Heart left ventricle (tissue), 16 donors: ENCODE results near the gene USP32. TPM values are rescaled to one million over a fixed set of nuclear protein-coding genes. Genes with fewer than 3 reads are reported as not detected.

ENCODE experiments used
- ATAC-seq, 4 donors: fragments of 200-7000 bp; cut with Tn5 transposase; one replicate each; pipeline ENCODE4 v1.9.1; 2020 to 2022; ENCODE audit warnings: moderate library complexity in 4 of 4, mild to moderate bottlenecking in 3 of 4, moderate number of reproducible peaks in 1 of 4
- DNase-seq, 5 donors: peaks; one replicate each; pipeline ENCODE4 v3.0.0-alpha.2; 2020
- H3K27ac ChIP-seq, 12 donors: fragments of 200-600 bp; sonication (generic) in 4 of 12; one replicate each; pipeline versions ENCODE4 v1.5.0 to v1.8.0; 2016 to 2022; ENCODE audit warnings: mild to moderate bottlenecking in 2 of 12
- H3K27me3 ChIP-seq, 9 donors: fragments of 200-600 bp; sonication (generic) in 2 of 9; one replicate each; pipeline versions ENCODE4 v1.5.1 to v1.8.0; 2016 to 2022; ENCODE audit warnings: mild to moderate bottlenecking in 3 of 9
- H3K36me3 ChIP-seq, 9 donors: fragments of 200-600 bp; sonication (generic) in 2 of 9; one replicate each; pipeline versions ENCODE4 v1.5.0 to v1.8.0; 2018 to 2022; ENCODE audit warnings: mild to moderate bottlenecking in 2 of 9
- H3K4me1 ChIP-seq, 12 donors: fragments of 200-600 bp; sonication (generic) in 4 of 12; one replicate each; pipeline versions ENCODE4 v1.5.0 to v1.8.0; 2016 to 2022; ENCODE audit warnings: mild to moderate bottlenecking in 3 of 12
- H3K4me3 ChIP-seq, 12 donors: fragments of 200-600 bp; sonication (generic) in 4 of 12; one replicate each; pipeline versions ENCODE4 v1.5.0 to v1.8.0; 2017 to 2022; ENCODE audit warnings: mild to moderate bottlenecking in 9 of 12, moderate library complexity in 4 of 12
- H3K9me3 ChIP-seq, 12 donors: fragments of 200-600 bp; sonication (generic) in 4 of 12; one replicate each; pipeline versions ENCODE4 v1.5.0 to v1.8.0; 2016 to 2022; ENCODE audit warnings: mild to moderate bottlenecking in 1 of 12
- POLR2A ChIP-seq, 2 donors: fragments of 450-650 bp; IDR thresholded peaks; one replicate each; pipeline ENCODE4 v1.6.1; 2017; ENCODE audit warnings: antibody characterized with exemption in 2 of 2, mild to moderate bottlenecking in 2 of 2, moderate library complexity in 2 of 2
- WGBS, 4 donors: extraction: QIAGEN DNeasy Blood & Tissue Kit in 2 of 4; methylation state at CpG; one replicate each; pipeline versions ENCODE4 v1.1.5 to v1.1.7; 2013 to 2018; 5-methylcytosine and 5-hydroxymethylcytosine counted together
- intact Hi-C, 10 donors: fragments of 100-400 bp; cut with DNase I; formaldehyde crosslinking; loops; one replicate each; pipeline versions ENCODE4 v1.11.1 to v1.14.2; 2022
- polyA plus RNA-seq, 2 donors: library from polyadenylated mRNA; stranded (reverse); fragments of 200-250 nt; gene quantifications; one replicate each; pipeline ENCODE4 v1.2.3, GENCODE V29; 2013
- total RNA-seq, 9 donors: library from RNA; depleted of rRNA in 2 of 9; stranded (reverse); fragments of >200 nt in 2 of 9; fragmentation: NEBNext Ultra II Directional in 3 of 9; extraction: Animal tissue kit (Norgen Biotek cat#: 25700) in 3 of 9; gene quantifications; one replicate each; pipeline versions ENCODE4 v1.1.0 to v1.2.4, GENCODE V29; 2016 to 2023
- TF ChIP-seq, protein P1 (sequence below), 12 donors: fragments of 200-600 bp; sonication (generic) in 4 of 12; IDR thresholded peaks; one replicate each; pipeline versions ENCODE4 v1.5.0 to v1.8.0; 2018 to 2022; ENCODE audit warnings: antibody characterized with exemption in 12 of 12, mild to moderate bottlenecking in 5 of 12
- donor health status: ischemic (EF 13 %, LVEDD 7.1; RV severe dilation, severe dysfunction).
- donor health status: healthy with polysubstance abuse.
- donor health status: DM: no; HTN: yes; CAD: no.
- donor health status: DM: no; HTN: no; CAD: no.
- donor health status: ischemic (EF 25% LVEDD 6.9; RV normal size, moderate dysfunction).
- donor health status: ischemic (EF 25% LVEDD 5.7; RV mildly dilated, moderate dysfunction).
- donor health status: healthy.
- donor health status: DM: yes; HTN: yes; CAD: no.
- donor health status: ischemic (EF 35%, LVEDD 5.7; RV mildly dilated, moderate dysfunction).
- donor health status: nonischemic (EF 11% LVEDD 7.7; RV severe dilation, severe dysfunction).
- donor health status: DM: yes; HTN: yes; CAD: no.
- donor health status: PGD.
- donor health status: ischemic (EF 29% LVEDD 5.4; RV normal size, mild dysfunction).
- donor health status: nonischemic (EF 23%, LVEDD 6.1; RV moderate dilation, normal function).

The USP32 gene
- total and polyA plus RNA-seq, 11 donors: 9.8 to 50.0 (median 30.3) TPM

DNA sequence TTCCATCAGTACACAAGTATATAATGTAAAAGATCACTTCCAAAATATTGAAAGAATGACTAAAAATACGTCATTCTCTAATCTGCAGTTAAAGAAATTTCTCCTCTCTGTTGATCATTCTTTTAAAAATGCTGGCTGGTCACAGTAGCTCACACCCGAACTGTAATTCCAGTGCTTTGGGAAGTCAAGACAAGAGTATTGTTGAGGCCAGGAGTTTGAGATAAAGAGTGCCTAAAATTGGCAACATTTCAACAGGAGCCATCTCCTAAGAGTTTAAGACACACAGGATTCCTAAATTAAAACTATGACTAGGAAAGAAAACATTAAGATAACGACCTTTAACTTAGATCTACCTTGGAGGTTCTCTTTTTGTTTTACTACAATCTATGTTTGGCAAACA is 4.5 kb upstream of the USP32 start:
- no peak for ATAC-seq
- H3K27me3 ChIP-seq: no peaks in the 10 kb centered on the region
- DNase-seq: no peak
- H3K4me1 ChIP-seq: peaks cover 0 to 60% (median 0%) of the 10 kb centered on the region in 12 donors
- no peak overlapping the region for H3K4me3 ChIP-seq
- no peaks in the 10 kb centered on the region for H3K36me3 ChIP-seq
- H3K27ac ChIP-seq: no peak overlapping the region
- H3K9me3 ChIP-seq: no peaks in the 10 kb centered on the region
- intact Hi-C loops: no loop called here
- WGBS, 4 donors: 57 to 74% (median 66%) methylated on average over 3 of the region's 3 CpGs
- TF ChIP-seq POLR2A (IDR thresholded peaks at IDR 0.05): no peak
- TF ChIP-seq, protein P1, sequence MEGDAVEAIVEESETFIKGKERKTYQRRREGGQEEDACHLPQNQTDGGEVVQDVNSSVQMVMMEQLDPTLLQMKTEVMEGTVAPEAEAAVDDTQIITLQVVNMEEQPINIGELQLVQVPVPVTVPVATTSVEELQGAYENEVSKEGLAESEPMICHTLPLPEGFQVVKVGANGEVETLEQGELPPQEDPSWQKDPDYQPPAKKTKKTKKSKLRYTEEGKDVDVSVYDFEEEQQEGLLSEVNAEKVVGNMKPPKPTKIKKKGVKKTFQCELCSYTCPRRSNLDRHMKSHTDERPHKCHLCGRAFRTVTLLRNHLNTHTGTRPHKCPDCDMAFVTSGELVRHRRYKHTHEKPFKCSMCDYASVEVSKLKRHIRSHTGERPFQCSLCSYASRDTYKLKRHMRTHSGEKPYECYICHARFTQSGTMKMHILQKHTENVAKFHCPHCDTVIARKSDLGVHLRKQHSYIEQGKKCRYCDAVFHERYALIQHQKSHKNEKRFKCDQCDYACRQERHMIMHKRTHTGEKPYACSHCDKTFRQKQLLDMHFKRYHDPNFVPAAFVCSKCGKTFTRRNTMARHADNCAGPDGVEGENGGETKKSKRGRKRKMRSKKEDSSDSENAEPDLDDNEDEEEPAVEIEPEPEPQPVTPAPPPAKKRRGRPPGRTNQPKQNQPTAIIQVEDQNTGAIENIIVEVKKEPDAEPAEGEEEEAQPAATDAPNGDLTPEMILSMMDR (IDR thresholded peaks at IDR 0.05): no peak

DNA sequence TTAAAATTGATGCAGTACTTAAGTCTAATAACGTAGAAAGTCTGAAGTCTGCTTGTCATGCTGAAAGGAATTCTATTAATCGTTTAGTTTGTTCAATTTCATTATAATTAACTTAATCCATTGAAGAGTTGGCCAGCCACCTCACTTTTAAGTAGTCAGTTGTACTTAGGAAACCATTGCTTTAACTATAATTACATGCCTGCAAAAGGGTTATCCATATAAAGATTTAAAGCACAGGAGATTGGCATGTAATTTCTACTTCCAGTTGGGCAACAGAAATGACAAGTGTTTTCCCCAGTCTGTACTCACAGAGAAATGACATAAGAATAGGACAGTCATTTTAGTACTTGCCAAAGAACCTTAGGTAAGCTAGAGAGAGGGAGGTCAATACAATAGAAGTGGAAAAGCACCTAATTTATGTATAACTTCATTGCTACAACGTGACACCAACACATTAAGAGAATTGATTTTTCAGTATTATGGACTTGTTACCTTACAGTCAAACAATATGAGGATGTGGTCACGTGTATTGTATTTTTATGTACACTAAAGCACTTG is 3.7 kb upstream of the USP32 start:
- ATAC-seq (no peak), DNase-seq (no peak)
- Histone ChIP-seq H3K36me3 (no peaks in the 10 kb centered on the region), H3K27me3 (no peaks in the 10 kb centered on the region), H3K9me3 (no peaks in the 10 kb centered on the region), H3K4me1 (peaks cover 0 to 66% (median 6%) of the 10 kb centered on the region in 12 donors), H3K4me3 (no peak overlapping the region), H3K27ac (peak overlapping the region in 1 of 12 donors; percentile 44)
- no peak for TF ChIP-seq POLR2A (IDR thresholded peaks at IDR 0.05)
- TF ChIP-seq, protein P1 (IDR thresholded peaks at IDR 0.05): no peak
- intact Hi-C loops: no loop called here
- 88 to 90% (median 89%) methylated on average over 4 of the region's 4 CpGs for WGBS, 4 donors

DNA sequence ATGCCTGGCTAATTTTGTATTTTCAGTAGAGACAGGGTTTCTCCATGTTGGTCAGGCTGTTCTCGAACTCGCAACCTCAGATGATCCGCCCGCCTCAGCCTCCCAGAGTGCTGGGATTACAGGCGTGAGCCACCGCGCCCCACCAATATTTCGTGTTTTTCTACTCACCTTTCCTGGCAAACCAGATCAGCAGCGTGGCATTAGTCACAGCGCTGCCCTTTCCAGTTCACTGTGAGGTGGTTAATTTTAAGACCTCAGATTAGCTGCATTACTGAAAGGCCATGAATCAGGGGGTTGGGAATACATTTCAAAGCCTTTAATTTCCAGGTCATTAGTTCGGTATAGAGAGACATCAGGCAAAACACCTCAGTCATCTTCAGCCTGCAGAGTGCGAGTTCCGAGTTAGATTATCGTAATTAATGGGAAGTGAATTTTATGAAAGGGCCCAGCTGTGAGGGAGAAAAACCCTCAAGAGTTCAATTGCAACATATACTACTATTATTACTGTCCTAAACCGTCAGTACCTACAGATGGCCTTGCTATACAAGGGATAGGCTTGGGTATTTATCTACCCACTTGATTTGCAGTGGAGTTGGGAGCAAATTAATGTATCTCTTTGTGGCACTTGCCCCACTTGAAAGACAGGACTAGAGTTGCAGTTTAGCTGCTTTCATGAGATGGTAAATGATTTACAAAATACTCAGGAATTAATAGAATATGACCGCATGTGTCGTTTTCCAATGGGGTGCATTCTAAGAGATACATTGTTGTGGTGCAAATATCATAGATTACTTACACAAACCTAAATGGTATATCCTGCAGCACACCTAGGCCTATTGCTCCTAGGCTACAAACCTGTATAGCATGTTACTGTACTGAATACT is 2.1 kb upstream of the USP32 start:
- Histone ChIP-seq H3K4me3 (no peak overlapping the region), H3K27ac (peak overlapping the region in 1 of 12 donors; percentile 96), H3K27me3 (no peaks in the 10 kb centered on the region), H3K36me3 (no peaks in the 10 kb centered on the region), H3K4me1 (peaks cover 0 to 74% (median 19%) of the 10 kb centered on the region in 12 donors), H3K9me3 (no peaks in the 10 kb centered on the region)
- intact Hi-C loops: no loop called here
- no peak for ATAC-seq
- DNase-seq: no peak
- TF ChIP-seq, protein P1 (IDR thresholded peaks at IDR 0.05): no peak
- no peak for TF ChIP-seq POLR2A (IDR thresholded peaks at IDR 0.05)
- 94 to 96% (median 95%) methylated on average over 17 of the region's 17 CpGs for WGBS, 4 donors
